ENCODE measurements around the gene ZBTB7C.

The ZBTB7C gene

GRCh38 chr18:48076461-48076860 is 332.7 kb downstream of the ZBTB7C start:
- no peak for DNase-seq (ENCODE audit: extremely low spot score)
- TF ChIP-seq L3MBTL2 (conservative IDR thresholded peaks at IDR 0.05) (no peak), ELF4 (IDR thresholded peaks at IDR 0.05) (no peak), BHLHE40 (IDR thresholded peaks at IDR 0.05; ENCODE audit: borderline replicate concordance) (no peak), TARDBP (IDR thresholded peaks at IDR 0.05) (no peak), FOXK2 (IDR thresholded peaks at IDR 0.05) (no peak), FOXA1 (IDR thresholded peaks at IDR 0.05) (no peak), FOXM1 (IDR thresholded peaks at IDR 0.05; ENCODE audit: borderline replicate concordance) (no peak), HDGF (IDR thresholded peaks at IDR 0.05; ENCODE audit: borderline replicate concordance) (no peak), PKNOX1 (IDR thresholded peaks at IDR 0.05) (no peak), NFRKB (IDR thresholded peaks at IDR 0.05) (no peak), LEF1 (IDR thresholded peaks at IDR 0.05; ENCODE audit: borderline replicate concordance) (no peak), ARNT (IDR thresholded peaks at IDR 0.05) (no peak), SUZ12 (IDR thresholded peaks at IDR 0.05) (no peak), CTBP1 (IDR thresholded peaks at IDR 0.05; ENCODE audit: borderline replicate concordance) (no peak), SP1 (IDR thresholded peaks at IDR 0.05) (no peak), ZNF384 (IDR thresholded peaks at IDR 0.05) (no peak)
- CTCF ChIA-PET = no interaction called here
- POLR2A ChIA-PET = no interaction called here

GRCh38 chr18:48075707-48076093 is 333.5 kb downstream of the ZBTB7C start:
- no peak for DNase-seq (ENCODE audit: extremely low spot score)
- ChIA-PET CTCF (no interaction called here), POLR2A (no interaction called here)
- TF ChIP-seq ELF4 (IDR thresholded peaks at IDR 0.05) (no peak), SUZ12 (IDR thresholded peaks at IDR 0.05) (no peak), ZNF384 (IDR thresholded peaks at IDR 0.05) (no peak), HDGF (IDR thresholded peaks at IDR 0.05; ENCODE audit: borderline replicate concordance) (no peak), FOXM1 (IDR thresholded peaks at IDR 0.05; ENCODE audit: borderline replicate concordance) (no peak), ARNT (IDR thresholded peaks at IDR 0.05) (no peak), TARDBP (IDR thresholded peaks at IDR 0.05) (no peak), NFRKB (IDR thresholded peaks at IDR 0.05) (no peak), BHLHE40 (IDR thresholded peaks at IDR 0.05; ENCODE audit: borderline replicate concordance) (no peak), FOXK2 (IDR thresholded peaks at IDR 0.05) (no peak), SP1 (IDR thresholded peaks at IDR 0.05) (no peak), PKNOX1 (IDR thresholded peaks at IDR 0.05) (no peak), LEF1 (IDR thresholded peaks at IDR 0.05; ENCODE audit: borderline replicate concordance) (no peak)

- no peak for DNase-seq (ENCODE audit: extremely low spot score)
- POLR2A ChIA-PET = no interaction called here
- CTCF ChIA-PET = no interaction called here
- TF ChIP-seq LEF1 (IDR thresholded peaks at IDR 0.05; ENCODE audit: borderline replicate concordance) (no peak), ARNT (IDR thresholded peaks at IDR 0.05) (no peak), BHLHE40 (IDR thresholded peaks at IDR 0.05; ENCODE audit: borderline replicate concordance) (no peak), NFRKB (IDR thresholded peaks at IDR 0.05) (no peak), PKNOX1 (IDR thresholded peaks at IDR 0.05) (no peak), SP1 (IDR thresholded peaks at IDR 0.05) (no peak), FOXM1 (IDR thresholded peaks at IDR 0.05; ENCODE audit: borderline replicate concordance) (no peak), FOXK2 (IDR thresholded peaks at IDR 0.05) (no peak)
Measured at GRCh38 chr18:48074929-48075706, 334.1 kb downstream of the ZBTB7C start.

GRCh38 chr18:48073211-48073930 is 335.8 kb downstream of the ZBTB7C start:
- TF ChIP-seq ELF4 (IDR thresholded peaks at IDR 0.05) = no peak
- no peak for TF ChIP-seq NFRKB (IDR thresholded peaks at IDR 0.05)
- TF ChIP-seq L3MBTL2 (conservative IDR thresholded peaks at IDR 0.05) = no peak
- ChIA-PET POLR2A (no interaction called here), CTCF (no interaction called here)
- no peak for DNase-seq (ENCODE audit: extremely low spot score)

GRCh38 chr18:48072428-48073204 is 336.6 kb downstream of the ZBTB7C start:
- no peak for DNase-seq (ENCODE audit: extremely low spot score)
- CTCF ChIA-PET = no interaction called here
- POLR2A ChIA-PET = no interaction called here
- no peak for TF ChIP-seq ELF4 (IDR thresholded peaks at IDR 0.05)
- TF ChIP-seq HDGF (IDR thresholded peaks at IDR 0.05; ENCODE audit: borderline replicate concordance) = no peak
- no peak for TF ChIP-seq PKNOX1 (IDR thresholded peaks at IDR 0.05)
- TF ChIP-seq SP1 (IDR thresholded peaks at IDR 0.05) = no peak
- no peak for TF ChIP-seq L3MBTL2 (conservative IDR thresholded peaks at IDR 0.05)
- TF ChIP-seq TARDBP (IDR thresholded peaks at IDR 0.05) = no peak
- no peak for TF ChIP-seq SUZ12 (IDR thresholded peaks at IDR 0.05)
- TF ChIP-seq FOXM1 (IDR thresholded peaks at IDR 0.05; ENCODE audit: borderline replicate concordance) = no peak
- no peak for TF ChIP-seq BHLHE40 (IDR thresholded peaks at IDR 0.05; ENCODE audit: borderline replicate concordance)
- no peak for TF ChIP-seq FOXA1 (IDR thresholded peaks at IDR 0.05)
- TF ChIP-seq ARNT (IDR thresholded peaks at IDR 0.05) = no peak
